Hindlimb muscle (tissue), 1 donor: ENCODE data around the gene ADAM19. TPM values are rescaled to one million over a fixed set of nuclear protein-coding genes. Genes with fewer than 3 reads are reported as not detected.
A peak's percentile ranks its signal among the peaks of the same experiment; 100 is the strongest.

Experiments used
- DNase-seq: peaks from one replicate; pipeline ENCODE4 v3.0.0-alpha.2; 2013
- polyA plus RNA-seq: library from polyadenylated mRNA; unstranded; fragments of 120-200 nt; gene quantifications from one replicate; pipeline ENCODE4 v1.2.1, GENCODE V29; 2013; ENCODE audit not compliant: insufficient read length

Gene ADAM19
- polyA plus RNA-seq, 1 donor, result 17.7 TPM

- no peak for DNase-seq
These were observed 33.1 kb downstream of the ADAM19 start for GRCh38 chr5:157542282-157543000.

- DNase-seq, result peak; percentile 27
These were observed 34.0 kb downstream of the ADAM19 start for GRCh38 chr5:157541447-157542118.

GRCh38 chr5:157540707-157541446 lies 34.7 kb downstream of the ADAM19 start:
- peak; percentile 63 for DNase-seq

GRCh38 chr5:157540124-157540523 lies 35.5 kb downstream of the ADAM19 start:
- DNase-seq, result no peak

- no peak for DNase-seq
These were observed 36.0 kb downstream of the ADAM19 start for GRCh38 chr5:157539503-157540022.

GRCh38 chr5:157538311-157538710 lies 37.3 kb downstream of the ADAM19 start:
- no peak for DNase-seq

- DNase-seq, result no peak
These were observed 40.3 kb downstream of the ADAM19 start for GRCh38 chr5:157535042-157535865.

GRCh38 chr5:157533011-157533481 lies 42.5 kb downstream of the ADAM19 start:
- no peak for DNase-seq

- no peak for DNase-seq
These were observed 43.6 kb downstream of the ADAM19 start for GRCh38 chr5:157532022-157532421.

GRCh38 chr5:157530226-157530972 lies 45.2 kb downstream of the ADAM19 start:
- no peak for DNase-seq

GRCh38 chr5:157529002-157529401 lies 46.6 kb downstream of the ADAM19 start:
- DNase-seq, result no peak

- peak; percentile 82 for DNase-seq
These were observed 47.4 kb downstream of the ADAM19 start for GRCh38 chr5:157528036-157528632.

GRCh38 chr5:157524887-157525286 lies 50.7 kb downstream of the ADAM19 start:
- no peak for DNase-seq

GRCh38 chr5:157523976-157524375 lies 51.6 kb downstream of the ADAM19 start:
- DNase-seq, result no peak

GRCh38 chr5:157521704-157522029 lies 53.9 kb downstream of the ADAM19 start:
- DNase-seq, result no peak

- no peak for DNase-seq
These were observed 54.5 kb downstream of the ADAM19 start for GRCh38 chr5:157520911-157521703.

GRCh38 chr5:157519579-157520253 lies 55.9 kb downstream of the ADAM19 start:
- DNase-seq, result no peak

GRCh38 chr5:157518963-157519362 lies 56.6 kb downstream of the ADAM19 start:
- DNase-seq, result no peak

GRCh38 chr5:157516626-157517325 lies 58.8 kb downstream of the ADAM19 start:
- DNase-seq, result no peak
